HFF-Myc (cell line): ENCODE results near the gene SH3BP5.

Experiments
- DNase-seq: peaks from one replicate; pipeline ENCODE4 v3.0.0-alpha.2; 2011; ENCODE audit warnings: low read depth; ENCODE audit errors: extremely low read depth
- H3K4me3 ChIP-seq: replicated peaks from 2 replicates; pipeline ENCODE4 v1.5.1; 2011; ENCODE audit warnings: low read depth, mild to moderate bottlenecking, control low read depth, low read length
- CTCF ChIP-seq: IDR thresholded peaks from 2 replicates; pipeline ENCODE4 v1.5.1; 2012; ENCODE audit warnings: mild to moderate bottlenecking, low read depth, low read length, control low read depth; ENCODE audit errors: missing control alignments

SH3BP5 gene, protein sequence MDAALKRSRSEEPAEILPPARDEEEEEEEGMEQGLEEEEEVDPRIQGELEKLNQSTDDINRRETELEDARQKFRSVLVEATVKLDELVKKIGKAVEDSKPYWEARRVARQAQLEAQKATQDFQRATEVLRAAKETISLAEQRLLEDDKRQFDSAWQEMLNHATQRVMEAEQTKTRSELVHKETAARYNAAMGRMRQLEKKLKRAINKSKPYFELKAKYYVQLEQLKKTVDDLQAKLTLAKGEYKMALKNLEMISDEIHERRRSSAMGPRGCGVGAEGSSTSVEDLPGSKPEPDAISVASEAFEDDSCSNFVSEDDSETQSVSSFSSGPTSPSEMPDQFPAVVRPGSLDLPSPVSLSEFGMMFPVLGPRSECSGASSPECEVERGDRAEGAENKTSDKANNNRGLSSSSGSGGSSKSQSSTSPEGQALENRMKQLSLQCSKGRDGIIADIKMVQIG

DNA sequence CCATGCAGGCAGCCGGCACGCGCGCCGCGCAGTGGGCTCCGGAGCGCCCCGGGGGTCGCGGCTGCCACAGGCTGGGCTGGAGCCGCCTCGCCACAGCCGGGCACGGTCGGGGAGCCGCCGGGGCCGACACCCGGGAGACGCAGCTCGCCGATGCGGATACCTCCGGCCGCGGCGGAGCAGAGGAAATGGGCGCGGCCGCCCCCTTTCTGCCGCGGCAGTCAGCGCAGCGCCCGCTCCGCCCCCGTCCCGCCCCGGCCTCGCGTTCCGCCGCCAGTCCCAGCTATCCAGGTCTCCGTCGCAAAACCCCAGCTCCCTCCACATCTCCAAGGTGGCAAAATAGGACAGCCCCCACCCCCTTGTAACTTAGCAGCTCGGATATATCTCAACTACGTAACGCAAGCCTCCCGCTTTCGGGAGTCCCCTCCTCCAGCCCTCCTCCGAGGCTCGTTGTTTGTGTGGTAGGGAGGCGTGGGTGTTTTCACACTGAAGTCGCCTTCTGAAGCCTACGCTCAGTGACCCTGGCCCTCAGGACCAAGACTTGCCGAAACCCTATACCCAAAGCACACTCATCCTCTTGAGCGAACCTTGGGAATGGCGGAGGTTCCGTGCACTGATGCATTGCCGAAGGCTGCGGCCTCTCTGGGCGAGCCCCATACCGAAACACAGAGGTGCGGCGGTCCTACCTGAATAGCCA, at the start of gene SH3BP5:
Gene SH3BP5, minus strand, starts transcription at position 182 of the 694 bp plus-strand sequence. Its CDS starts 178 bp downstream, at position 4.
- H3K4me3 ChIP-seq, result peak within 1 kb of the TSS; percentile 67
- no peak for DNase-seq
- peak; percentile 57 for TF ChIP-seq CTCF

DNA sequence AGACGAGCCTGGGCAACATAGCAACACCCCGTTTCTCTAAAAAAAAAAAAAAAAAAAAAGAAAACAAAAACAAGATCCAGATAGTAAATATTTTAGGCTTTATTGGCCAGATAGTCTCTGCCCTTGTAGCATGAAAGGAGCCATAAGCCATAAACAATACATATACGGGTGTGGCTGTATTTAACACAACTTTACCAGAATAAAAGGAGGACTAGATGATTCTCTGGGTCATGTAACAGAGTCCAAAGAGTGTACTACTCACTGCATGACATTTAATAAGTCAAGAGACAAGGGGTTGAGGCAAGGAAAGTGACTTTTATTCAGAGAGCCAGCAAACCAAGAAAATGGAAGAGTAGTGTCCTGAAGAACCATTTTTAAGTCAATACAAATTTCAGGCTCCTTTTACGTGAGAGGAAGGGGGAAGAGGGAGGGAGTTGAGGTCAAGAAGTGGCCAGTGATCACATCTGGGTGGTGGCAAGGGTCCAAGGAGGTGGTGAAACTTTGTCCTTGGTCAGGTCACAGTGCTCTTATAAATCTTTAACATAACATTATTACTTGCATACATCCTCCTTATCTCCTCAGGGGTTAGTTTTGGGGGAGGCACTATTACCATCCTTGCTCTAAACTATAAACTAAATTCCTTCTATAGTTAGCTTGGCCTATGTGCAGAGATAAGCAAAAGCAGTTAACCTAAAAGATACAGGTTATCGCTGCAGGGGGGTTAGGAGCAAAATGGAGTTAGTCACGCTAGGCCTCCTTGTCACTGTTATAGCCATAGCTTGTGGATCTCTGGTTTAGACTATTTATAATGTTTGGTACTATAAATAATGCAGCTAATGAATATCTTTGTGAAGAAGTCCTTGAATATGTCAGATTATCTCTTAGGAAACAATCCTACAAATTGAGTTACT, 48.8 kb upstream of the SH3BP5 start:
- H3K4me3 ChIP-seq, result no peak overlapping the region
- DNase-seq, result no peak
- TF ChIP-seq CTCF, result no peak

DNA sequence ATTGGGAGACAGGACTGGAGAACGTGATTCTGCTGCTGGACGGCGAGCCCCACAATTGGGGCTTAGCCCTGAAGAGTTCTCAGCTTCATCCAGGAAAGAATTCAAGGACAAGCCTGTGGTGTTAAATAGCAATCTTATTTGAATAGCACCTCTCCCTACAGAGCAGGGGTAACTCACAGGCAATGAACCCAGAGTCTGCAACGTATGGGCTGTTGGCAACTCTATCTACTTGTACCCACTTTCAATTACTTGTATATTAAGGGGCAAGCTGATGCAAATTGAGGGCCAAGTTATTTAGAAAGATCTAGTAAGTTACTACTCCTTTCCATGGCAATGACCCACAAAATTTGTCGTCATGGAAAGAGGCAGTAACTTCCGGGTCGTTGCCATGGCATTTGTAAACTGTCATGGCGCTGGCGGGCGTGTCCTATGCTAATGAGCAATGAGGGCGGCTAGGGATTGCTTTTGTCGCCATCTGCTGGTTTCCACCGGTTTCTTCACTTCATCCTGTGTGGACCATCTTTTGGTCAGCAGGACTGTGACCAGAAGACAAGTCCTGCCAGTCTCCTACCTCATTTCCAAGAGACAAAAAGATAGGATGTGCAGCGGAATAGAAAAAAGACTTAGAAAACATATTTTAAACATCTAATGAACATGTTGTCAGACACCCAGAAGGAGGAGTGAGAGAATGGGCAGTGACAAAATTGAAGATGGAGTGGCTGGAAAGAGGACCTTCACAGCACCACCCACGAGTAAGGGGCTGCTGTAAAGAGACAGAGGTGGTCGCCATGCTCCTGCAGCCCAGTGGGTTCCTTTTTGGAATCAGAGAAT, 45.8 kb upstream of the SH3BP5 start:
- peak; percentile 91 for DNase-seq
- TF ChIP-seq CTCF, result peak; percentile 90
- H3K4me3 ChIP-seq, result no peak overlapping the region

DNA sequence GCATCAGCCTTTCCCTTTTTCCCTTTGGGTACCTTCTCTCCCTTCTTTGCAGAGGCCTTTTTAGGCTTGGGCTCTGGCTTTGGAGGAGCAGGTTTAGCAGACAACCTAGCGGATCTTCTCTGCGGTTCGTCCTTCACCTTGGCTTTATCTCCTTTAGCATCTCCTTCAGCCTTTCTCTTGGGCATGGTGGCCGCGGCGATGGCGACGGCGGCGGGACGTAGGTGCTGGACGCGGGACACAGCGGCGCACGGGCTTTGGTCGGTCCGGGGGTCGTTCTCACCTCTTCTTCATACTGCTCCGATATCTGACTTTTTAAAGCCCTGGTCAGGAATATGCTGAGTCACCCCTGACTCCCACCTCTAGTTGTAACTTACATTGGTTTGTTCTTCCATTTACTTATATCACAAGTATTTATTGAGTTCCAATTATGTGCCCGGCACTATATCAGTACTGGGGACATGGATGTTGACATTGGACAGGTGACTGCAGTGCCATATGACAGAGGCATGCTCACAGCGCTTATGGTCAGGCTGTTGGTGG, 43.1 kb upstream of the SH3BP5 start:
- TF ChIP-seq CTCF, result no peak
- no peak for DNase-seq
- H3K4me3 ChIP-seq, result no peak overlapping the region

- no peak for TF ChIP-seq CTCF
- DNase-seq, result no peak
These were observed 40.5 kb upstream of the SH3BP5 start for GRCh38 chr3:15372918-15373317.

More at GRCh38 chr3:15372918-15373317, 40.5 kb upstream of the SH3BP5 start:
- H3K4me3 ChIP-seq, result no peak overlapping the region
